HepG2 (cell line): Measurements from ENCODE around the gene OSBPL10. TPM values are rescaled to one million over a fixed set of nuclear protein-coding genes. Genes with fewer than 3 reads are reported as not detected.

Experiments
- IRX3 ChIP-seq: sonication (generic); formaldehyde crosslinking; IDR thresholded peaks from 2 replicates; pipeline ENCODE4 v1.8.1; 2023; ENCODE audit warnings: mild to moderate bottlenecking, low read depth, missing genetic modification reagents, borderline replicate concordance
- NR2F1 ChIP-seq, 2 experiments: fragments of 450-650 bp in 1 of 2; formaldehyde crosslinking in 1 of 2; IDR thresholded peaks; 2 replicates each; pipeline versions ENCODE4 v1.5.0 to v1.6.1; 2016 to 2020; ENCODE audit warnings: mild to moderate bottlenecking in 1 of 2, missing compliant biosample characterization in 1 of 2, missing genetic modification reagents in 1 of 2, moderate library complexity in 1 of 2
- NR2F6 ChIP-seq, 2 experiments: IDR thresholded peaks; 2 replicates each; pipeline ENCODE4 v1.6.1; 2016; ENCODE audit warnings: antibody characterized with exemption in 1 of 2, mild to moderate bottlenecking in 1 of 2
- PHF5A ChIP-seq: IDR thresholded peaks from one replicate; pipeline ENCODE4 v1.6.1; 2018; ENCODE audit warnings: low read depth, missing genetic modification reagents; ENCODE audit not compliant: unreplicated experiment
- PLRG1 ChIP-seq: fragments of 450-650 bp; conservative IDR thresholded peaks from 2 replicates; pipeline ENCODE4 v1.6.1; 2016
- SALL1 ChIP-seq: sonication (generic); formaldehyde crosslinking; IDR thresholded peaks from 2 replicates; pipeline ENCODE4 v1.8.0; 2022; ENCODE audit warnings: mild to moderate bottlenecking, missing genetic modification reagents
- SPEN ChIP-seq: sonication (generic); formaldehyde crosslinking; IDR thresholded peaks from 2 replicates; pipeline ENCODE4 v1.5.1; 2020; ENCODE audit warnings: low read depth, mild to moderate bottlenecking, missing genetic modification reagents
- TSC22D2 ChIP-seq: sonication (generic); formaldehyde crosslinking; IDR thresholded peaks from 2 replicates; pipeline ENCODE4 v1.5.1; 2020; ENCODE audit warnings: missing genetic modification reagents, mild to moderate bottlenecking, borderline replicate concordance
- ZBTB37 ChIP-seq: sonication (generic); formaldehyde crosslinking; IDR thresholded peaks from 2 replicates; pipeline ENCODE4 v1.4.0; 2020; ENCODE audit warnings: mild to moderate bottlenecking, missing genetic modification reagents
- ZBTB43 ChIP-seq: sonication (generic); formaldehyde crosslinking; conservative IDR thresholded peaks from 2 replicates; pipeline ENCODE4 v1.4.0; 2020; ENCODE audit warnings: missing genetic modification reagents
- ZNF446 ChIP-seq: sonication (generic); formaldehyde crosslinking; IDR thresholded peaks from 2 replicates; pipeline ENCODE4 v1.5.0; 2020; ENCODE audit warnings: mild to moderate bottlenecking, missing genetic modification reagents
- ZNF550 ChIP-seq: sonication (generic); formaldehyde crosslinking; IDR thresholded peaks from 2 replicates; pipeline ENCODE4 v1.4.0; 2020; ENCODE audit warnings: mild to moderate bottlenecking, missing genetic modification reagents, borderline replicate concordance
- ZNF879 ChIP-seq: sonication (generic); formaldehyde crosslinking; IDR thresholded peaks from 2 replicates; pipeline ENCODE4 v1.8.1; 2023; ENCODE audit warnings: missing genetic modification reagents
- polyA plus RNA-seq, 8 experiments: library from polyadenylated mRNA; depleted of rRNA in 3 of 8; stranded (reverse) in 7 of 8; unstranded in 1 of 8; fragments of >200 nt; fragmentation: Illumina TruSeq in 4 of 8; extraction: Trizol in 4 of 8; gene quantifications; 2 replicates each; pipeline versions ENCODE4 v1.2.1 to v1.2.3, GENCODE V29; 2011 to 2016; ENCODE audit warnings: low read depth in 4 of 8, missing spikeins in 1 of 8, mixed read lengths in 1 of 8; ENCODE audit not compliant: insufficient read depth in 1 of 8
- total RNA-seq, 5 experiments: library from RNA; depleted of rRNA; stranded (reverse); fragments of >200 nt; fragmentation: Illumina TruSeq; extraction: Trizol; gene quantifications; 2 replicates each; pipeline ENCODE4 v1.2.3, GENCODE V29; 2016; ENCODE audit warnings: low read depth in 1 of 5
- TF ChIP-seq, protein P1 (sequence below): sonication (generic); formaldehyde crosslinking; conservative IDR thresholded peaks from 2 replicates; pipeline ENCODE4 v1.4.0; 2020; ENCODE audit warnings: mild to moderate bottlenecking, missing genetic modification reagents, moderate library complexity
- TF ChIP-seq, protein P2 (sequence below): sonication (generic); formaldehyde crosslinking; IDR thresholded peaks from 2 replicates; pipeline ENCODE4 v1.4.0; 2020; ENCODE audit warnings: mild to moderate bottlenecking, missing genetic modification reagents

The OSBPL10 gene
- total and polyA plus RNA-seq, 2 of the 13 experiments (the other 11 are each of a cell fraction or from before 2014, with no cell fraction given), result 10.3 to 28.6 TPM

DNA sequence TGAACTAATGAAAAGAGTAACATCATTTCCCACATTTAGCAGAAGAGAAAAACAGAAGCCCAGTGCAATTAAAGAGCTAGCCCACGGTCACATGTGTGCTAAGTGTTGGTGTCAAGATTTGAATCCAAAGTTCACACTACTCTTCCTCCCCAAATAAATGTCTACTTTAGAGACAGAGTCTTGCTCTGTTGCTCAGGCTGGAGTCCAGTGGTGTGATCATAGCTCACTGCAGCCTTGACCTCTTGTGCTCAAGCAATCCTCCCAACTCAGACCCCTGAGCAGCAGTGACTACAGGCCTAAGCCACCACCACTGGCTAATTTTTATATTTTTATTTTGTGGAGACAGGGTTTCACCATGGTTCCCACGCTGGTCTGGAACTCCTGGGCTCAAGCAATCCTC lies 4.8 kb downstream of the OSBPL10 start (continued):
- TF ChIP-seq ZBTB37 (CRISPR knock-in tag) (no peak), SALL1 (CRISPR knock-in tag) (peak; percentile 32; the same call in 1 of the 2 replicates), ZNF879 (no peak), NR2F1 (CRISPR knock-in tag; IDR thresholded peaks at IDR 0.05) (peak in 1 of 2 experiments; percentile 39; a peak in 1 of 4 replicates), NR2F6 (IDR thresholded peaks at IDR 0.05) (peak; percentile 44; the same call in 1 of the 2 replicates), NR2F6 (CRISPR knock-in tag; IDR thresholded peaks at IDR 0.05) (peak; percentile 75), ZBTB43 (CRISPR knock-in tag) (0 out of 2 replicates have a peak, but pooled peaks have one; percentile 42), ZNF550 (CRISPR knock-in tag) (no peak), PHF5A (no peak), PLRG1 (no peak), ZNF446 (no peak), TSC22D2 (CRISPR knock-in tag) (no peak), IRX3 (CRISPR knock-in tag) (no peak), SPEN (CRISPR knock-in tag) (no peak)
- TF ChIP-seq, protein P1, sequence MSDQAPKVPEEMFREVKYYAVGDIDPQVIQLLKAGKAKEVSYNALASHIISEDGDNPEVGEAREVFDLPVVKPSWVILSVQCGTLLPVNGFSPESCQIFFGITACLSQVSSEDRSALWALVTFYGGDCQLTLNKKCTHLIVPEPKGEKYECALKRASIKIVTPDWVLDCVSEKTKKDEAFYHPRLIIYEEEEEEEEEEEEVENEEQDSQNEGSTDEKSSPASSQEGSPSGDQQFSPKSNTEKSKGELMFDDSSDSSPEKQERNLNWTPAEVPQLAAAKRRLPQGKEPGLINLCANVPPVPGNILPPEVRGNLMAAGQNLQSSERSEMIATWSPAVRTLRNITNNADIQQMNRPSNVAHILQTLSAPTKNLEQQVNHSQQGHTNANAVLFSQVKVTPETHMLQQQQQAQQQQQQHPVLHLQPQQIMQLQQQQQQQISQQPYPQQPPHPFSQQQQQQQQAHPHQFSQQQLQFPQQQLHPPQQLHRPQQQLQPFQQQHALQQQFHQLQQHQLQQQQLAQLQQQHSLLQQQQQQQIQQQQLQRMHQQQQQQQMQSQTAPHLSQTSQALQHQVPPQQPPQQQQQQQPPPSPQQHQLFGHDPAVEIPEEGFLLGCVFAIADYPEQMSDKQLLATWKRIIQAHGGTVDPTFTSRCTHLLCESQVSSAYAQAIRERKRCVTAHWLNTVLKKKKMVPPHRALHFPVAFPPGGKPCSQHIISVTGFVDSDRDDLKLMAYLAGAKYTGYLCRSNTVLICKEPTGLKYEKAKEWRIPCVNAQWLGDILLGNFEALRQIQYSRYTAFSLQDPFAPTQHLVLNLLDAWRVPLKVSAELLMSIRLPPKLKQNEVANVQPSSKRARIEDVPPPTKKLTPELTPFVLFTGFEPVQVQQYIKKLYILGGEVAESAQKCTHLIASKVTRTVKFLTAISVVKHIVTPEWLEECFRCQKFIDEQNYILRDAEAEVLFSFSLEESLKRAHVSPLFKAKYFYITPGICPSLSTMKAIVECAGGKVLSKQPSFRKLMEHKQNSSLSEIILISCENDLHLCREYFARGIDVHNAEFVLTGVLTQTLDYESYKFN (CRISPR knock-in tag), result 0 out of 2 replicates have a peak, but pooled peaks have one; percentile 13
- TF ChIP-seq, protein P2, sequence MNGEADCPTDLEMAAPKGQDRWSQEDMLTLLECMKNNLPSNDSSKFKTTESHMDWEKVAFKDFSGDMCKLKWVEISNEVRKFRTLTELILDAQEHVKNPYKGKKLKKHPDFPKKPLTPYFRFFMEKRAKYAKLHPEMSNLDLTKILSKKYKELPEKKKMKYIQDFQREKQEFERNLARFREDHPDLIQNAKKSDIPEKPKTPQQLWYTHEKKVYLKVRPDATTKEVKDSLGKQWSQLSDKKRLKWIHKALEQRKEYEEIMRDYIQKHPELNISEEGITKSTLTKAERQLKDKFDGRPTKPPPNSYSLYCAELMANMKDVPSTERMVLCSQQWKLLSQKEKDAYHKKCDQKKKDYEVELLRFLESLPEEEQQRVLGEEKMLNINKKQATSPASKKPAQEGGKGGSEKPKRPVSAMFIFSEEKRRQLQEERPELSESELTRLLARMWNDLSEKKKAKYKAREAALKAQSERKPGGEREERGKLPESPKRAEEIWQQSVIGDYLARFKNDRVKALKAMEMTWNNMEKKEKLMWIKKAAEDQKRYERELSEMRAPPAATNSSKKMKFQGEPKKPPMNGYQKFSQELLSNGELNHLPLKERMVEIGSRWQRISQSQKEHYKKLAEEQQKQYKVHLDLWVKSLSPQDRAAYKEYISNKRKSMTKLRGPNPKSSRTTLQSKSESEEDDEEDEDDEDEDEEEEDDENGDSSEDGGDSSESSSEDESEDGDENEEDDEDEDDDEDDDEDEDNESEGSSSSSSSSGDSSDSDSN, result no peak
